ENCODE data around the gene CDC42BPA.

Gene CDC42BPA

DNA sequence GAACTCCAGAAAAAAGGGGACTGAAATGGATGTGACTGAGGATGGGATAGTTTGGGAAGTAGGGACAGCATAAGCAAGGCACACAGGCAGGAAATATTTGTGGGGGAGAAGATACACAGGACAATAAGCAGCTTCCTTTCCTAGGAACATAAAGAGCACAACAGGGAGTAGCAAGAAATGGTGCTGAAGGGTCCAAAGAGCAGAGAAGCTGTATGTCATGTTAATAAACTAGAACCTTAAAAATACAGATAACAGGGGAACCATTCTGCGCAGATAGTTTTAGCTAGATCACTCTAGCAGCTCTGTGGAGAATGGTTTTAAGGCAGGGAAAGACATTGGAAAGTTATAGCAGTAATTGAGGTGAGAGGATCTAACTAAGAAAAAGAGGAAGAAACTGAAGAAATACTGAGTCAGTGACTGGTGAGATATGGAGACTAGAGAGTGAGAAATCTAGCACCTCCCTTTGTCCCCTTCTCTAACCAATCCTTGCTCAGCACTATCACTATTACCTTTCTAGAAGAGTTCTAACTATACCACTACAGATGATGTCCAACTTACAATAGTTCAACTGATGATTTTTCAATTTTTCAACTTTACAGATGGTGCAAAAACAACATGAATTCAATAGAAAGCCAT lies 95.0 kb downstream of the CDC42BPA start:
- H3K27ac Mint-ChIP-seq, result no peak overlapping the region
- no peaks in the 10 kb centered on the region for H3K36me3 Mint-ChIP-seq
- H3K9me3 Mint-ChIP-seq, result no peaks in the 10 kb centered on the region
- no peak overlapping the region for H3K4me3 Mint-ChIP-seq
- peaks cover 31% of the 10 kb centered on the region for H3K27me3 Mint-ChIP-seq
- no peak for ATAC-seq
- no peaks in the 10 kb centered on the region for H3K4me1 Mint-ChIP-seq

DNA sequence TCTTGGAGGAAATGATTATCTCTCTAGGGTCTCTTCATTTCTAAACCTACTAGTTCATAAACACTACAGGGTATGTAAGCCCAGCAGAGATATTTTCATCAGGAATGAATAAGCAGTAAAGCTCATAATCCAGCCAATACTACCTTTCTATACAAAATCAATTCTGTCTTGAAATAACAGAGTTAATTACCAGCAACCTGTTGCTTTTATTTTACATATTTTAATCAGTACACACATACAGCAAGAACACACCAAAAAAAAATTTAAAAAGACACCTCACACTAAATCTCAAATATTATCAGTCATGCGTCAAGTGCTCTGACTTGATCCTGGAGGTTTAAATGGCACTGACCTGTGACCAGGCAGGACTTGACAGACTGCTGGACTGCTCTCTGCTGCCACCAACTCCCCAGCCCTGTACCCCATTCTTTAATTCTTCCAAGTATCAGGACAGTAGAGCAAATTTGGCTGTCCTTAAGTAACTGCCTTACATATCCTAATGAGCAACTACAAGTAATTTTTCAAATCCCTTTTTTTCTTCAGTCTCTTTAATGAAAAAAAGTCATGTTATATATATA lies 98.5 kb downstream of the CDC42BPA start:
- H3K27me3 Mint-ChIP-seq, result peaks cover 42% of the 10 kb centered on the region
- H3K27ac Mint-ChIP-seq, result no peak overlapping the region
- H3K4me3 Mint-ChIP-seq, result no peak overlapping the region
- H3K36me3 Mint-ChIP-seq, result no peaks in the 10 kb centered on the region
- no peaks in the 10 kb centered on the region for H3K9me3 Mint-ChIP-seq
- ATAC-seq, result no peak
- H3K4me1 Mint-ChIP-seq, result no peaks in the 10 kb centered on the region

- Mint-ChIP-seq H3K27ac (no peak overlapping the region), H3K36me3 (no peaks in the 10 kb centered on the region), H3K4me1 (no peaks in the 10 kb centered on the region), H3K27me3 (peaks cover 43% of the 10 kb centered on the region), H3K9me3 (no peaks in the 10 kb centered on the region), H3K4me3 (no peak overlapping the region)
- no peak for ATAC-seq
These were observed 99.3 kb downstream of the CDC42BPA start for GRCh38 chr1:227218870-227219573.

DNA sequence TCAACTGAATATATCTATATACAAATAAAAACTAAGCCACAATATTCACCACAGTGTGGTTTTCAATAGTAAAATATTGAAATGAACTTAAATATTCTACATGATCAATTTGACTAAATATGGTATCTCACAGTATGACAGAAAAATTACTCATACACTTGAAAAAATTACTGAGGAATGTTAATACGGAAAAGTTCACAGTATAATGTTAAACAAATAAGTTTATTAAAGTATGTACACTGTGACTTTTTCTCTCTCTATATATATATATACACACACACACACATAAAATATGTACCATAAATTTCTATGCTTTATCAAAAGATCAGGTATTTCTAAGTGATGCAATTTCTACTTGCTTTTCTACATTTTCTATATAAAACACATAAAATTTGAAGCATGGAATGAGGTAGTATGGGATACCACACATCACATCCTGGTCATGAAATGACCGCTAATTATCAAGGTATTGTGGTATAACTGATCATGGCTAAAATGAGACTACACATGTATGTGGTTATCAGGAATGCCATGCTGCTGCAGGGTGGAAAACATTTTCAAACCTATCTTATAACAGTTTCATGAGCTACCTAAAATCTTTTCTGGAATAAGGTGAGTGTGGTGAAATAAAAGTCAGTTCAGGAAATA lies 102.3 kb downstream of the CDC42BPA start:
- H3K4me3 Mint-ChIP-seq, result no peak overlapping the region
- no peaks in the 10 kb centered on the region for H3K9me3 Mint-ChIP-seq
- no peaks in the 10 kb centered on the region for H3K36me3 Mint-ChIP-seq
- H3K27me3 Mint-ChIP-seq, result peaks cover 41% of the 10 kb centered on the region
- no peaks in the 10 kb centered on the region for H3K4me1 Mint-ChIP-seq
- ATAC-seq, result no peak
- no peak overlapping the region for H3K27ac Mint-ChIP-seq

DNA sequence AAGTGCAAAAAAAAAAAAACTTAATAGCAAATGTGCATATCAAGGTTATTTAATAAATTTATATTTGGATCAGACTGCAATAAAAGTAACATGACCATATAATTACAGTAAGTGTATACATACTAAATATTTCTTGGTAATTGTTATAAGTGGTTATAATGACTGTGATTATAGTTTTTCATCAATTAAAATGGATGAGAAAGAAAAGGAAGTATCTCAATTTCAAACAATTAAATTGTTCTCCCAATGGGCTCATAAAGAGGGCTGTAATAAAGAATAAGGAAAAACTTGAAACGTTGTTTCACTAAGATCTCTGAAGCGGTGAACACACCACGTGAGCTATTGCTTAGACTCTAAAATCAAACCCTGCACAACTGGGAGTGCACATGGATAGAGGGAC lies 104.1 kb downstream of the CDC42BPA start:
- Mint-ChIP-seq H3K27ac (no peak overlapping the region), H3K36me3 (no peaks in the 10 kb centered on the region), H3K9me3 (no peaks in the 10 kb centered on the region), H3K4me1 (no peaks in the 10 kb centered on the region), H3K4me3 (no peak overlapping the region), H3K27me3 (peaks cover 29% of the 10 kb centered on the region)
- ATAC-seq, result no peak

- Mint-ChIP-seq H3K27me3 (peaks cover 29% of the 10 kb centered on the region), H3K27ac (no peak overlapping the region), H3K9me3 (no peaks in the 10 kb centered on the region), H3K36me3 (no peaks in the 10 kb centered on the region), H3K4me1 (no peaks in the 10 kb centered on the region), H3K4me3 (no peak overlapping the region)
- ATAC-seq, result no peak
These were observed 104.9 kb downstream of the CDC42BPA start for GRCh38 chr1:227213426-227213825.

- no peak for ATAC-seq
- Mint-ChIP-seq H3K27me3 (peaks cover 20% of the 10 kb centered on the region), H3K9me3 (no peaks in the 10 kb centered on the region), H3K36me3 (no peaks in the 10 kb centered on the region), H3K4me1 (no peaks in the 10 kb centered on the region), H3K27ac (no peak overlapping the region), H3K4me3 (no peak overlapping the region)
These were observed 106.1 kb downstream of the CDC42BPA start for GRCh38 chr1:227212164-227212563.

DNA sequence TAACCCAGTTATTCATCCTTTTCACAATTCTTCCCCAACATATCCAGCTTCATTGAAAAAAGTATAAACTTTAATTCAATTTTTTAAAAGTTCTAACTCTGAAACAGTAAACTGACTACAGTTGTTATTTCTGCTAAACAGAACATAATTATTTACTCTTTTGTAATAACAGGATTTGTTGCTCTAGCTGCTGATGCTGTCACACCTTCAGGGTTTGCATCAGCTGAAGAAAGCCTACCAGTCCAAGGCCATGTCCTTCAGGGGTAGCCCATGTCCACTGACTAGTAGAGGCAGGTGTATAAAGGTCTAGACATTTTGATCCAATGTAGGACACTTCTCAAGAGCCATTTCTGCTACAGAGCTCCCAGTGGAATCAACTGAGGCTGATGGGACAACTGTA lies 107.7 kb downstream of the CDC42BPA start:
- no peak for ATAC-seq
- H3K27me3 Mint-ChIP-seq, result peaks cover 18% of the 10 kb centered on the region
- no peak overlapping the region for H3K4me3 Mint-ChIP-seq
- H3K9me3 Mint-ChIP-seq, result no peaks in the 10 kb centered on the region
- no peaks in the 10 kb centered on the region for H3K4me1 Mint-ChIP-seq
- H3K27ac Mint-ChIP-seq, result no peak overlapping the region
- no peaks in the 10 kb centered on the region for H3K36me3 Mint-ChIP-seq

- Mint-ChIP-seq H3K9me3 (no peaks in the 10 kb centered on the region), H3K4me3 (no peak overlapping the region), H3K27ac (no peak overlapping the region), H3K36me3 (no peaks in the 10 kb centered on the region), H3K27me3 (peaks cover 7% of the 10 kb centered on the region), H3K4me1 (no peaks in the 10 kb centered on the region)
- no peak for ATAC-seq
These were observed 121.2 kb downstream of the CDC42BPA start for GRCh38 chr1:227197064-227197463.

GRCh38 chr1:227192163-227192562 lies 126.1 kb downstream of the CDC42BPA start:
- Mint-ChIP-seq H3K4me3 (no peak overlapping the region), H3K27ac (no peak overlapping the region), H3K9me3 (no peaks in the 10 kb centered on the region), H3K4me1 (no peaks in the 10 kb centered on the region), H3K36me3 (no peaks in the 10 kb centered on the region), H3K27me3 (peaks cover 35% of the 10 kb centered on the region)
- no peak for ATAC-seq

- H3K4me3 Mint-ChIP-seq, result no peak overlapping the region
- ATAC-seq, result no peak
- no peaks in the 10 kb centered on the region for H3K36me3 Mint-ChIP-seq
- H3K27ac Mint-ChIP-seq, result no peak overlapping the region
- no peaks in the 10 kb centered on the region for H3K4me1 Mint-ChIP-seq
- H3K27me3 Mint-ChIP-seq, result peaks cover 38% of the 10 kb centered on the region
- no peaks in the 10 kb centered on the region for H3K9me3 Mint-ChIP-seq
These were observed 126.7 kb downstream of the CDC42BPA start for GRCh38 chr1:227191607-227192006.

GRCh38 chr1:227190321-227190720 lies 128.0 kb downstream of the CDC42BPA start:
- H3K36me3 Mint-ChIP-seq, result no peaks in the 10 kb centered on the region
- H3K4me3 Mint-ChIP-seq, result no peak overlapping the region
- ATAC-seq, result no peak
- no peaks in the 10 kb centered on the region for H3K9me3 Mint-ChIP-seq
- H3K27ac Mint-ChIP-seq, result no peak overlapping the region
- H3K4me1 Mint-ChIP-seq, result no peaks in the 10 kb centered on the region
- peaks cover 39% of the 10 kb centered on the region for H3K27me3 Mint-ChIP-seq

DNA sequence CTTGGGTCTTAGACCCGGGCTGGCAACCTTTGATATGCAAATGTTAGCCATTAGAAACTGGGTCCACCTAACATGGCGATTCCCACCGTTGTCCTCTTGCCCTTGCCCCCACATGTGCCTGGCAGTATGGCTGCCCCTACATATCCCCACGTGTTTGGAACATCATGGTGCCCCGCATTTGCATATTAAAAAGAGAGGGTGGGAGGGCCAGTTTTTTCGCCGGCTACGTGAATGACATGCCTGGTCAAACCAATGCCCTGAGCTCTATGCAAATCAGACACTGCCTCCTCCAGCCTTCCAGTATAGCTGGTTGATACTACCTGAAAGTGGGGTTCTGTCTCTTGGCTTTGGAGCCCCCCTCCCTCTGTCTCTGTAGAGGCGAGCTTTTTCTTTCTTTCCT lies 133.0 kb downstream of the CDC42BPA start:
- Mint-ChIP-seq H3K9me3 (no peaks in the 10 kb centered on the region), H3K4me1 (peaks cover 6% of the 10 kb centered on the region), H3K4me3 (no peak overlapping the region), H3K36me3 (no peaks in the 10 kb centered on the region), H3K27ac (no peak overlapping the region), H3K27me3 (peaks cover 40% of the 10 kb centered on the region)
- no peak for ATAC-seq

DNA sequence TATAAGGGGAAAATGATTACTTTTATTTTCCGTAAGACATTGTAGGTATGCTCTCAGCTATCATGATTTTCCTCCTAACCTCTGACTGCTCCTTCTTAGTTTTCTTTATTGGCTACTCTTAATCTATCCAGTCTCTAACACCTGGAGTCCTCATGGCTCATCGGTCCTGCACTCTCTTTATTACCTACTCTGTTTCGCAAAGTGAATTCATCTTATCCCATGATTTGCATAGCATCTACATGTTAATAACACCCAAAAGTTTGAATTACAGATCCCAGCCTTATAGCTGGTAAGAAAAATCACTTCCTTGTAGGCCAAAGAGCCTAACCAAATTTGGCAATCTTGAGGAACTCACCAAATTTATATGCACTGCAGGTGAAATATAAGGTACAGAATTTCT lies 136.3 kb downstream of the CDC42BPA start:
- Mint-ChIP-seq H3K27me3 (peaks cover 35% of the 10 kb centered on the region), H3K4me1 (peaks cover 6% of the 10 kb centered on the region), H3K9me3 (no peaks in the 10 kb centered on the region), H3K27ac (no peak overlapping the region), H3K36me3 (no peaks in the 10 kb centered on the region), H3K4me3 (no peak overlapping the region)
- no peak for ATAC-seq

DNA sequence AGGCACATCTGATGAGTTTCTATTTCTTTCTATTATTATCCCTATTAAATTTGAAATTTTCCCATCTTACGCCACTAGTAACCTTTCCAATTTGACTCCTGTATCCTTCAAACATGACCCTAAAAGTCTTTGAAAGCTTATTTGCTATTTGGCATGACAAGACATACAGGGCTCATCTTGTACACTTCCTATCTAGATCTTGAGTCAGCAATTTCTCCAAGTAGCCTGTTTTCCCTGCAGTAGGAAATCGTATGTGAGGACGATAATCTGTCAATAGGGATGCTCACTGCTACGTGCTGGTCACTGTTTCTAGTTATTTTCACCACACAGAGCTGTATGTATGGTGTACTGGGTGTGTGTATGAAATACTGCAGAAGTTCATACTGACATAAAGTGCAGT lies 142.7 kb downstream of the CDC42BPA start:
- H3K4me3 Mint-ChIP-seq, result no peak overlapping the region
- H3K27me3 Mint-ChIP-seq, result peaks cover 28% of the 10 kb centered on the region
- ATAC-seq, result no peak
- H3K36me3 Mint-ChIP-seq, result no peaks in the 10 kb centered on the region
- no peaks in the 10 kb centered on the region for H3K9me3 Mint-ChIP-seq
- H3K4me1 Mint-ChIP-seq, result no peaks in the 10 kb centered on the region
- no peak overlapping the region for H3K27ac Mint-ChIP-seq

GRCh38 chr1:227174164-227174563 lies 144.1 kb downstream of the CDC42BPA start:
- Mint-ChIP-seq H3K27me3 (peaks cover 28% of the 10 kb centered on the region), H3K36me3 (no peaks in the 10 kb centered on the region), H3K4me1 (no peaks in the 10 kb centered on the region), H3K9me3 (no peaks in the 10 kb centered on the region), H3K27ac (no peak overlapping the region), H3K4me3 (no peak overlapping the region)
- ATAC-seq, result no peak

Measured in stimulated activated memory B cell treated with anti-CD40 and anti-IgM and Interleukin-4, amounts not matched to agents 10 μg/mL and 1 μg/mL and 100 μg/mL, for 72 hours (primary cell).